Loucy (cell line): Measurements from ENCODE around the gene F8A3.
"Not testable (repeated sequence)": the region's sequence is repeated elsewhere in the genome, so short reads cannot be mapped to it uniquely, and the experiment has no call there.

Source experiments
- H2AFZ ChIP-seq: fragments of 200-600 bp; sonication (generic); 2 replicates; pipeline ENCODE4 v1.6.0; 2016; ENCODE audit warnings: antibody characterized with exemption, mild to moderate bottlenecking, low read length, moderate library complexity
- H3F3A ChIP-seq: fragments of 200-600 bp; 2 replicates; pipeline ENCODE4 v1.6.0; 2016; ENCODE audit warnings: antibody characterized with exemption, low read depth, mild to moderate bottlenecking
- H3K27me3 ChIP-seq: fragments of 200-600 bp; sonication (generic); 2 replicates; pipeline ENCODE4 v1.6.1; 2014; ENCODE audit warnings: low read length, mild to moderate bottlenecking; ENCODE audit not compliant: insufficient read depth, poor library complexity, severe bottlenecking
- H3K36me3 ChIP-seq: fragments of 200-600 bp; sonication (generic); 2 replicates; pipeline ENCODE4 v1.6.1; 2016; ENCODE audit warnings: low read length; ENCODE audit not compliant: insufficient read depth
- H3K4me1 ChIP-seq: fragments of 200-600 bp; sonication (generic); 2 replicates; pipeline ENCODE4 v1.5.1; 2014; ENCODE audit warnings: low read length, mild to moderate bottlenecking; ENCODE audit not compliant: insufficient read depth, poor library complexity, severe bottlenecking
- H3K4me2 ChIP-seq: fragments of 200-600 bp; sonication (generic); 2 replicates; pipeline ENCODE4 v1.6.0; 2014; ENCODE audit warnings: antibody characterized with exemption, low read length, low read depth, mild to moderate bottlenecking; ENCODE audit not compliant: poor library complexity, severe bottlenecking
- H3K4me3 ChIP-seq: fragments of 200-600 bp; sonication (generic); 2 replicates; pipeline ENCODE4 v1.5.1; 2014; ENCODE audit warnings: low read length, mild to moderate bottlenecking, mixed read lengths; ENCODE audit not compliant: poor library complexity, severe bottlenecking
- H3K79me2 ChIP-seq: fragments of 200-600 bp; sonication (generic); 2 replicates; pipeline ENCODE4 v1.6.1; 2014; ENCODE audit warnings: low read length; ENCODE audit not compliant: insufficient read depth
- H3K9ac ChIP-seq: fragments of 200-600 bp; sonication (generic); 2 replicates; pipeline ENCODE4 v1.6.0; 2014; ENCODE audit warnings: mild to moderate bottlenecking, low read depth, low read length, moderate library complexity; ENCODE audit not compliant: poor library complexity, severe bottlenecking
- H3K9me2 ChIP-seq: fragments of 200-600 bp; sonication (generic); replicated peaks from 2 replicates; pipeline ENCODE4 v1.6.1; 2016; ENCODE audit warnings: low read depth, low read length, mixed read lengths
- H3K9me3 ChIP-seq: fragments of 200-600 bp; sonication (generic); 2 replicates; pipeline ENCODE4 v1.6.1; 2014; ENCODE audit warnings: mild to moderate bottlenecking, antibody characterized with exemption, low read length, low read depth; ENCODE audit not compliant: insufficient read depth
- H4K20me1 ChIP-seq: fragments of 200-600 bp; sonication (generic); 2 replicates; pipeline ENCODE4 v1.6.0; 2014; ENCODE audit warnings: antibody characterized with exemption, low read length, mild to moderate bottlenecking; ENCODE audit not compliant: insufficient read depth, poor library complexity, severe bottlenecking
- CTCF ChIP-seq: fragments of 200-600 bp; sonication (generic); conservative IDR thresholded peaks from 2 replicates; pipeline ENCODE4 v1.5.1; 2014; ENCODE audit warnings: mild to moderate bottlenecking, antibody characterized with exemption, low read length
- EZH2phosphoT487 ChIP-seq: fragments of 200-600 bp; IDR thresholded peaks from 2 replicates; pipeline ENCODE4 v1.6.1; 2018; ENCODE audit warnings: antibody characterized with exemption, mild to moderate bottlenecking, moderate library complexity, borderline replicate concordance

F8A3 gene

GRCh38 chrX:155457761-155458447 lies 516 bp downstream of the F8A3 start:
- H3K9ac ChIP-seq, H3K36me3 ChIP-seq, H4K20me1 ChIP-seq, H3K4me2 ChIP-seq, H3K9me2 ChIP-seq, H2AFZ ChIP-seq, H3K79me2 ChIP-seq, H3K27me3 ChIP-seq, H3K9me3 ChIP-seq, H3K4me3 ChIP-seq, H3K4me1 ChIP-seq, H3F3A ChIP-seq: not testable (repeated sequence)

GRCh38 chrX:155441097-155441496 lies 17.3 kb downstream of the F8A3 start:
- no peak overlapping the region for H3K4me3 ChIP-seq
- no peaks in the 10 kb centered on the region for H3K9me2 ChIP-seq
- no peaks in the 10 kb centered on the region for H3K36me3 ChIP-seq
- H3K9me3 ChIP-seq = peaks cover 2% of the 10 kb centered on the region; the same call in 1 of the 2 replicates
- no peaks in the 10 kb centered on the region for H4K20me1 ChIP-seq
- no peak for TF ChIP-seq EZH2phosphoT487
- TF ChIP-seq CTCF = no peak
- H2AFZ ChIP-seq = no peak overlapping the region
- no peaks in the 10 kb centered on the region for H3K79me2 ChIP-seq
- H3K27me3 ChIP-seq = no peaks in the 10 kb centered on the region
- H3K4me1 ChIP-seq = no peaks in the 10 kb centered on the region
- H3F3A ChIP-seq = no peaks in the 10 kb centered on the region
- no peak overlapping the region for H3K4me2 ChIP-seq
- H3K9ac ChIP-seq = no peak overlapping the region

- no peaks in the 10 kb centered on the region for H4K20me1 ChIP-seq
- no peaks in the 10 kb centered on the region for H3K36me3 ChIP-seq
- H2AFZ ChIP-seq = no peak overlapping the region
- H3K9me2 ChIP-seq = no peaks in the 10 kb centered on the region
- no peaks in the 10 kb centered on the region for H3K4me1 ChIP-seq
- H3K4me3 ChIP-seq = no peak overlapping the region
- no peaks in the 10 kb centered on the region for H3F3A ChIP-seq
- no peak overlapping the region for H3K9ac ChIP-seq
- H3K9me3 ChIP-seq = no peaks in the 10 kb centered on the region
- H3K27me3 ChIP-seq = no peaks in the 10 kb centered on the region
- no peaks in the 10 kb centered on the region for H3K79me2 ChIP-seq
- H3K4me2 ChIP-seq = no peak overlapping the region
- no peak for TF ChIP-seq EZH2phosphoT487
- TF ChIP-seq CTCF = no peak
Measured at GRCh38 chrX:155435744-155436112, 22.7 kb downstream of the F8A3 start.
